Peyer's patch (tissue), 4 donors: ENCODE data around the gene PTPRK. TPM values are rescaled to one million over a fixed set of nuclear protein-coding genes. Genes with fewer than 3 reads are reported as not detected.

Experiments used
- DNase-seq, 3 donors: peaks; one replicate each; pipeline ENCODE4 v3.0.0-alpha.2; 2017 to 2019
- H3K27ac ChIP-seq, 4 donors: fragments of 200-600 bp; sonication (generic); one replicate each; pipeline ENCODE4 v1.5.1; 2016 to 2019
- H3K27me3 ChIP-seq, 2 donors: fragments of 200-600 bp; sonication (generic); one replicate each; pipeline ENCODE4 v1.5.1; 2019
- H3K36me3 ChIP-seq, 3 donors: fragments of 200-600 bp; sonication (generic); one replicate each; pipeline ENCODE4 v1.5.1; 2016 to 2019
- H3K4me1 ChIP-seq, 4 donors: fragments of 200-600 bp; sonication (generic); one replicate each; pipeline ENCODE4 v1.5.1; 2016 to 2019
- H3K4me3 ChIP-seq, 4 donors: fragments of 200-600 bp; sonication (generic); 1 replicate in 3 of 4; 2 replicates in 1 of 4; pipeline ENCODE4 v1.5.1; 2016 to 2019; ENCODE audit warnings: mild to moderate bottlenecking in 1 of 4
- H3K9me3 ChIP-seq, 4 donors: fragments of 200-600 bp; sonication (generic); one replicate each; pipeline ENCODE4 v1.5.1; 2016 to 2019; ENCODE audit warnings: mild to moderate bottlenecking in 1 of 4
- POLR2A ChIP-seq, 2 donors: fragments of 450-650 bp; IDR thresholded peaks; one replicate each; pipeline ENCODE4 v1.5.1; 2017; ENCODE audit warnings: antibody characterized with exemption in 2 of 2, mild to moderate bottlenecking in 2 of 2, moderate library complexity in 2 of 2
- total RNA-seq, 4 donors: library from RNA; depleted of rRNA; stranded (reverse); fragments of >200 nt; gene quantifications; one replicate each; pipeline ENCODE4 v1.1.0, GENCODE V29; 2016
- TF ChIP-seq, protein P1 (sequence below), 6 experiments: fragments of 450-650 bp in 4 of 6; fragments of 200-600 bp in 2 of 6; sonication (generic) in 1 of 6; IDR thresholded peaks; one replicate each; pipeline ENCODE4 v1.5.1; 2017 to 2019; ENCODE audit warnings: antibody characterized with exemption in 6 of 6, mild to moderate bottlenecking in 3 of 6, moderate library complexity in 1 of 6

The PTPRK gene
- total RNA-seq, 4 donors from 2014 or later = 109 to 192 (median 153) TPM

- no peaks in the 10 kb centered on the region for H3K4me1 ChIP-seq
- no peaks in the 10 kb centered on the region for H3K36me3 ChIP-seq
- no peak for DNase-seq
- no peak overlapping the region for H3K4me3 ChIP-seq
- no peak for TF ChIP-seq POLR2A (IDR thresholded peaks at IDR 0.05)
- TF ChIP-seq, protein P1, sequence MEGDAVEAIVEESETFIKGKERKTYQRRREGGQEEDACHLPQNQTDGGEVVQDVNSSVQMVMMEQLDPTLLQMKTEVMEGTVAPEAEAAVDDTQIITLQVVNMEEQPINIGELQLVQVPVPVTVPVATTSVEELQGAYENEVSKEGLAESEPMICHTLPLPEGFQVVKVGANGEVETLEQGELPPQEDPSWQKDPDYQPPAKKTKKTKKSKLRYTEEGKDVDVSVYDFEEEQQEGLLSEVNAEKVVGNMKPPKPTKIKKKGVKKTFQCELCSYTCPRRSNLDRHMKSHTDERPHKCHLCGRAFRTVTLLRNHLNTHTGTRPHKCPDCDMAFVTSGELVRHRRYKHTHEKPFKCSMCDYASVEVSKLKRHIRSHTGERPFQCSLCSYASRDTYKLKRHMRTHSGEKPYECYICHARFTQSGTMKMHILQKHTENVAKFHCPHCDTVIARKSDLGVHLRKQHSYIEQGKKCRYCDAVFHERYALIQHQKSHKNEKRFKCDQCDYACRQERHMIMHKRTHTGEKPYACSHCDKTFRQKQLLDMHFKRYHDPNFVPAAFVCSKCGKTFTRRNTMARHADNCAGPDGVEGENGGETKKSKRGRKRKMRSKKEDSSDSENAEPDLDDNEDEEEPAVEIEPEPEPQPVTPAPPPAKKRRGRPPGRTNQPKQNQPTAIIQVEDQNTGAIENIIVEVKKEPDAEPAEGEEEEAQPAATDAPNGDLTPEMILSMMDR (IDR thresholded peaks at IDR 0.05) = no peak
- no peak overlapping the region for H3K27ac ChIP-seq
- no peaks in the 10 kb centered on the region for H3K9me3 ChIP-seq
- H3K27me3 ChIP-seq = no peaks in the 10 kb centered on the region
These were observed 107.7 kb downstream of the PTPRK start for GRCh38 chr6:128412680-128413079.

- no peaks in the 10 kb centered on the region for H3K27me3 ChIP-seq
- peak in 1 of 3 donors; percentile 47 for DNase-seq
- no peak overlapping the region for H3K4me3 ChIP-seq
- no peaks in the 10 kb centered on the region for H3K9me3 ChIP-seq
- no peaks in the 10 kb centered on the region for H3K36me3 ChIP-seq
- peak overlapping the region in 1 of 4 donors; percentile 22 for H3K27ac ChIP-seq
- no peaks in the 10 kb centered on the region for H3K4me1 ChIP-seq
- TF ChIP-seq POLR2A (IDR thresholded peaks at IDR 0.05) = no peak
- TF ChIP-seq, protein P1 (IDR thresholded peaks at IDR 0.05) = no peak
These were observed 109.8 kb downstream of the PTPRK start for GRCh38 chr6:128410584-128410983.

GRCh38 chr6:128409003-128409402, 111.4 kb downstream of the PTPRK start:
- no peaks in the 10 kb centered on the region for H3K36me3 ChIP-seq
- H3K9me3 ChIP-seq = no peaks in the 10 kb centered on the region
- H3K27me3 ChIP-seq = no peaks in the 10 kb centered on the region
- no peak overlapping the region for H3K27ac ChIP-seq
- no peak for TF ChIP-seq POLR2A (IDR thresholded peaks at IDR 0.05)
- TF ChIP-seq, protein P1 (IDR thresholded peaks at IDR 0.05) = no peak
- H3K4me3 ChIP-seq = no peak overlapping the region
- no peak for DNase-seq
- no peaks in the 10 kb centered on the region for H3K4me1 ChIP-seq

DNA sequence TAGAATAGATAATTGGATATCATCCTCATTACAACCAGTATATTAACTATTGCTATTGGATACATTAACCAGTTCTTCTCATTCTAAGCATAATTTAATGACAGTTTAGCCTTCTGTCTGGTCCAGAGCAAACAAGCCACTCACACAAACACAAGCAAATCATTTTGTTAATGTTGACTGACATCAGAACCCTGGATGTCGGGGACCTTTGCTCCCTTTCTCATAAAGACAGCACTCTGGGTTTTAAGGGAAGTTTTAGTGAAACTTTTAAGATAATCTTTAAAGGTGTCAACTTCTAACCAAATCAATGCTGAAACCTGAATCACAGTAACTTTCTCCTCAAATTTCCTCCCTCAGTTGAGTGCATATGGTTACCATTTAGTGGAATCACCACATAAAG, 113.9 kb downstream of the PTPRK start:
- Histone ChIP-seq H3K36me3 (no peaks in the 10 kb centered on the region), H3K4me1 (no peaks in the 10 kb centered on the region), H3K9me3 (no peaks in the 10 kb centered on the region), H3K27ac (no peak overlapping the region), H3K4me3 (no peak overlapping the region), H3K27me3 (no peaks in the 10 kb centered on the region)
- DNase-seq = no peak
- TF ChIP-seq POLR2A (IDR thresholded peaks at IDR 0.05) = no peak
- TF ChIP-seq, protein P1 (IDR thresholded peaks at IDR 0.05) = no peak

DNA sequence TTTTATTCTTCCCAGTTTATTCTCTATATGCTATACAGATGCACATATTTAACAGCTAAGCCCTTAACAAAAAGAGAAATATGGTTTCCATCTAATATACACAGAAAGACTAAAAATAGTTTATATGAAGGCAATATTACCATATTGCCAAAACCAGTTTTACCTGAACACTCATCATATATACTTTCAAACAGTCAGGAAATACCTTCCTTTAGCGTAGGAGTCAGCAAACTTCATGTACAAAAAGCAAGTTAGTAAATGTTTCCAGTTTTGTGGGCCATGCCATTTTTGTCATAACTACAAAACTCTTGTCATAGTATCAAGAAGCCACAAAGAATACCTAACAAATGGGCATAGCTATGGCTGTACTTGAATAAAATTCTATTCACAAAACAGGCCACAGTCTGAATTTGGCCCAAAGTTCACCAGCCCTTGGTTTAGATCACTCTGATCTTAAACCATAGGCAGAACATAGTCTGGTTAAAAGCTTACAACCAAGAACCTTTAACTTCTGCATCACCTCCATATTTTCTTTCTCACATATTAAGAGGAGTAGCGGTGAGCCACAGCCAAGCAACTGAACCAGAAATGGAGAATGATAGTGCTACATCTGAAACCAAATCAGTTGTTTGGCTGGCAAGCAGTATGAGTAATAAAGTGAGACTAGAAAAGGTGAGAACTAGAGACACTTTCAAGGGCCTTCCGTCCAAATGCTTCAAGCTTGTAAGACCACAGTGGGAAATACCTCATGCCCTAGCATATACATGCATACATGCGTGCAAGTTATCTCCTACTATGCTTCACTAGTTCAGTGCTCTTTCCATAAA, 116.6 kb downstream of the PTPRK start:
- Histone ChIP-seq H3K4me3 (no peak overlapping the region), H3K4me1 (no peaks in the 10 kb centered on the region), H3K36me3 (no peaks in the 10 kb centered on the region), H3K9me3 (no peaks in the 10 kb centered on the region), H3K27me3 (no peaks in the 10 kb centered on the region), H3K27ac (no peak overlapping the region)
- TF ChIP-seq, protein P1 (IDR thresholded peaks at IDR 0.05) = no peak
- TF ChIP-seq POLR2A (IDR thresholded peaks at IDR 0.05) = no peak
- no peak for DNase-seq
